Renal cortex interstitium (tissue), 11 donors: ENCODE measurements around the gene KCNAB3. TPM values are rescaled to one million over a fixed set of nuclear protein-coding genes. Genes with fewer than 3 reads are reported as not detected.

Experiments
- DNase-seq, 11 donors: peaks; one replicate each; pipeline ENCODE4 v3.0.0-alpha.2; 2013; ENCODE audit warnings: low read depth in 9 of 11, low spot score in 4 of 11; ENCODE audit errors: extremely low read depth in 1 of 11
- polyA plus RNA-seq, 3 donors: library from polyadenylated mRNA; unstranded; fragments of 120-200 nt; gene quantifications; one replicate each; pipeline ENCODE4 v1.2.1, GENCODE V29; 2013; ENCODE audit not compliant: insufficient read length in 3 of 3

The KCNAB3 gene
- polyA plus RNA-seq, 3 donors = 10.6 to 17.1 (median 14.9) TPM

DNA sequence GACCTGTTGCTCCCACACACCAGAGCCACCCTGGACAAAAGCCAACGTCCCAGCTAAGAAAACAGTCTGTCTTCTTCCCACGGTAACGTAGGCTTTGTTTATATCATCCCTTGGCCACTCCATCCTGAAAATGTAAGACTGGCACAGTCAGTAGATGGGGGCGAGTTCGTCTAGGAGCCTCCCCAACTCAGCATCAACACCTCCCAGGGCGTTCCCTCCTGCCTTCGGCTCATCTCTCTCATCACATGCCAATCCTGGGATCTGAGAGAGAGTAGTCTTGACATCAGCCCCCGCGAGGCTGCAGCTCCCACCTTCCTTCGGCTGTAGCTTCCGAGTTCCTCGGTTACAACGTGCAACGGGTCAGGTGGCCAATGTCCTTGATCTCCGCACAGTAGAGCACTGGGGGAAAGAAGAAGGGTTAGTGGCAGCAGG lies 14.5 kb downstream of the KCNAB3 start:
- peak in 2 of 11 donors; percentile 28 to 42 for DNase-seq

- peak in 2 of 11 donors; percentile 63 to 67 for DNase-seq
Observed at GRCh38 chr17:7912927-7913524, 16.6 kb downstream of the KCNAB3 start.

GRCh38 chr17:7911116-7911515 lies 18.5 kb downstream of the KCNAB3 start:
- DNase-seq = no peak

GRCh38 chr17:7910711-7911110 lies 18.9 kb downstream of the KCNAB3 start:
- no peak for DNase-seq

DNA sequence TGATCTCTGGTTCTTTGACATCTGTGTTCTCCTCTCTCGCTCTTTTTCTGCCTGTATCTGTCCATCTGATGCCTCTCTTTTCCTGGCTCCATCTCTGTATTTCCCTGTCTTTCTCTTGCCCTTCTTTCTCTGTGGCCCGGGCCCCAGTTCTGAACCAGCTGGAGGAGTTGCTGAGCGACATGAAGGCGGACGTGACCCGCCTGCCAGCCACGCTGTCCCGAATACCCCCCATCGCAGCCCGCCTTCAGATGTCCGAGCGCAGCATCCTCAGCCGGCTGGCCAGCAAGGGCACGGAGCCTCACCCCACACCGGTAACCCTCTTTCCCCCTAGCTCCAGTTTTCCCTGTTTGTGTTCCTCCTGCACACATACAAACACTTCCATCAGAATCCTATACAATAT lies 19.4 kb downstream of the KCNAB3 start:
- DNase-seq = no peak

- DNase-seq = no peak
Observed at GRCh38 chr17:7909089-7909488, 20.6 kb downstream of the KCNAB3 start.

GRCh38 chr17:7903154-7904103 lies 26.2 kb downstream of the KCNAB3 start:
- DNase-seq = no peak

- no peak for DNase-seq
Observed at GRCh38 chr17:7897773-7898172, 31.9 kb downstream of the KCNAB3 start.

DNA sequence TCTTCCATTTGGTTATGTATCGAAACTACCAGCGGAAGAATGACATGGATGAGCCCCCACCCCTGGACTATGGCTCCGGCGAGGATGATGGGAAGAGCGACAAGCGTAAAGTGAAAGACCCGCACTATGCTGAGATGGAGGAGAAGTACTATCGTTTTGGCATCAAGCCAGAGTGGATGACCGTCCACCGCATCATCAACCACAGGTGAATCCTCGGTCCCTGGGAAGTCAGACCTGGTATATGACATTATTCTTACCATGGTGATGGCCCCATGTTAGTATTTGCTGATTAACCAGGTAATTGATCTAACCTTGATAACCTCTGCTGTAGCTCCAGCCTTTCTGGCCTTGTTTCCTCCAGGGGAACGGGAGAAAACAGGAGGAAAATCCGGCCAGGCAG lies 32.6 kb downstream of the KCNAB3 start:
- DNase-seq = no peak

- no peak for DNase-seq
Observed at GRCh38 chr17:7894866-7895265, 34.8 kb downstream of the KCNAB3 start.

DNA sequence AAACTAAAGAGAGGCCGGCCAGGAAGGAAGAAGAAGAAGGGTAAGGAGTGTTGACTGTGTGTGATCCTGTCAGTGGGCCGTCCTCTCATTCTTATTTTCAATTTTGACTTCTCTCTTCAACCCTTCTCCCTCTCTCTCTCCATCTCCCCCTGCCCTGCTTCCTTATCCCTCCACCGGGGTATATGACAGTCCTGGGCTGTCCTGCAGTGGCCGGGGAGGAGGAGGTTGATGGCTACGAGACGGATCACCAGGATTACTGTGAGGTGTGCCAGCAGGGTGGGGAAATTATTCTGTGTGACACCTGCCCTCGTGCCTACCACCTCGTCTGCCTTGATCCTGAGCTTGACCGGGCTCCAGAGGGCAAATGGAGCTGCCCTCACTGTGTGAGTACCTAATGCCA lies 35.4 kb downstream of the KCNAB3 start:
- DNase-seq = no peak

DNA sequence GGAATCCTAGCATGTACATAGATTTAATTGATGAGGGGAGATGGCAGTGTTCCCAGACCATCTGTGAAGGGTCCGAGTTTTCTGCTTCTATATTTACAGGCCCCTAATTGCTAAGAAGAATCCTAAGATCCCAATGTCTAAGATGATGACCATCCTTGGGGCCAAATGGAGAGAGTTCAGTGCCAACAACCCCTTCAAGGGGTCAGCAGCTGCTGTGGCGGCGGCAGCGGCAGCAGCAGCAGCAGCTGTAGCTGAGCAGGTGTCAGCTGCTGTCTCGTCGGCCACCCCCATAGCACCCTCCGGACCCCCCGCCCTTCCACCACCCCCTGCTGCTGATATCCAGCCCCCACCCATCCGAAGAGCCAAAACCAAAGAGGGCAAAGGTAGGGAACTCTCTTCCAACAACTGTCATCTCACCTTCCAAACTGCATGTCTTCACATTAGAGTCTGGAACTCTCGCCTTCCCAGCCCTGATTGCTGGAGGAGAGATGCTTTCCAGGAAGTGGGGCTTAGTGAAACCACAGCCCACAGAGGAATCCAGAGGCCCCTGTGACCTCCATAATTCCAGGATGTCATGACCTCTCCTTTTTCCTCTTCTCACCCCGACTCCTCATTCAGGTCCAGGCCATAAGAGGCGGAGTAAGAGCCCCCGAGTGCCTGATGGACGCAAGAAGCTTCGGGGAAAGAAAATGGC lies 36.3 kb downstream of the KCNAB3 start:
- DNase-seq = no peak

- DNase-seq = peak in 9 of 11 donors; percentile 62 to 87 (median 75)
Observed at GRCh38 chr17:7889166-7889955, 40.3 kb downstream of the KCNAB3 start.

DNA sequence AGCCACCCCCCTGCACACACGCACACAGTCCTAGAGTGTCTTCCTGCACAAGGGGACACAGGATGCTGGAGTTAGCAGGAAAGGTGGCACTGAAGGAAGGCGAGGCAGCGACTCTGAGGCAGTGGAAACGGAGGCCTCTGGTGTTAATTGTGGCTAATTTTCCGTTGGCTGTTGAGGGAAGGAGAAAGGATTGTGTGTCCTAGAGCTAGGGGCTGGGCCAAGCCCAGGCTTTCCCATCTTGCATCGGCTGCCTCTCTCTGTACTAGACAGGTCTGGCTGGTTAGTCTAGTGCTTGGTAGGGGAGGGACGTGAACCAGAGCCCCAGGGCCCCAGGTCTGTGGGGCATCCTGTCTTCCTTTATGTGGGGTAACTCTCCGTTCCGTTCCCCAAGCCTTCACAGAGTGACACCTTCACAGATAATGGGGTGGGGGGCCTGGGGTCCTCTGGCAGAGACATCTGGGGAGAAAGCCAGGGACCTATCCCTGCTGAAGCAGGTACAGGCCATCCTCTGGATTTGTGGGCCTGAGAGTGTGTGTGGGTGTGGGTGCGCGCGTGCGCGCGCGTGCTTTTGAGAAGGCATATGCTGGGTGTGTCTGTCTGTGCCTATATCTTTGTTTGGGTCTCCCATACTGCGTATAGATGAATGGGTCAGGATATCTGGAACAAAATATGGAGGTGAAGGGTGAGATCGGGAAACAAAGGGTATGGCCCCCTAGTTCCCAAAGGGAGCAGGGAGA lies 41.3 kb downstream of the KCNAB3 start, which contains the start of gene CHD3:
CHD3 (plus strand) TSS at position 606 of the 737 bp plus-strand sequence. CDS start 212 bp downstream, outside the sequence.
- DNase-seq = peak in 3 of 11 donors; percentile 25 to 39 (median 29)

- peak; percentile 90 to 98 (median 95) for DNase-seq
Observed at GRCh38 chr17:7887482-7888183, 42.0 kb downstream of the KCNAB3 start.

GRCh38 chr17:7887038-7887481 lies 42.6 kb downstream of the KCNAB3 start:
- no peak for DNase-seq

- DNase-seq = peak in 7 of 11 donors; percentile 32 to 47 (median 39)
Observed at GRCh38 chr17:7886227-7887037, 43.2 kb downstream of the KCNAB3 start.
